GM13976 (cell line): ENCODE data around the gene ZNF771.

ENCODE experiments used
- DNase-seq: peaks from one replicate; pipeline ENCODE4 v3.0.0; 2012; ENCODE audit warnings: low spot score
- CTCF ChIP-seq: IDR thresholded peaks from 2 replicates; pipeline ENCODE4 v1.5.1; 2012; ENCODE audit warnings: borderline replicate concordance, mild to moderate bottlenecking; ENCODE audit not compliant: insufficient read depth; ENCODE audit errors: extremely low read depth, missing control alignments, control extremely low read depth
- in situ Hi-C: fragments of 300-500 bp; cut with MboI; formaldehyde crosslinking; loops from one replicate; pipeline ENCODE4 v1.12.0; 2022; ENCODE audit warnings: low sequenced_read_pairs, mixed read lengths, inconsistent platforms; ENCODE audit not compliant: unreplicated experiment

ZNF771 gene

GRCh38 chr16:30369938-30370455, 37.4 kb upstream of the ZNF771 start:
- DNase-seq: no peak
- no peak for TF ChIP-seq CTCF
- in situ Hi-C loops: no loop called here

DNA sequence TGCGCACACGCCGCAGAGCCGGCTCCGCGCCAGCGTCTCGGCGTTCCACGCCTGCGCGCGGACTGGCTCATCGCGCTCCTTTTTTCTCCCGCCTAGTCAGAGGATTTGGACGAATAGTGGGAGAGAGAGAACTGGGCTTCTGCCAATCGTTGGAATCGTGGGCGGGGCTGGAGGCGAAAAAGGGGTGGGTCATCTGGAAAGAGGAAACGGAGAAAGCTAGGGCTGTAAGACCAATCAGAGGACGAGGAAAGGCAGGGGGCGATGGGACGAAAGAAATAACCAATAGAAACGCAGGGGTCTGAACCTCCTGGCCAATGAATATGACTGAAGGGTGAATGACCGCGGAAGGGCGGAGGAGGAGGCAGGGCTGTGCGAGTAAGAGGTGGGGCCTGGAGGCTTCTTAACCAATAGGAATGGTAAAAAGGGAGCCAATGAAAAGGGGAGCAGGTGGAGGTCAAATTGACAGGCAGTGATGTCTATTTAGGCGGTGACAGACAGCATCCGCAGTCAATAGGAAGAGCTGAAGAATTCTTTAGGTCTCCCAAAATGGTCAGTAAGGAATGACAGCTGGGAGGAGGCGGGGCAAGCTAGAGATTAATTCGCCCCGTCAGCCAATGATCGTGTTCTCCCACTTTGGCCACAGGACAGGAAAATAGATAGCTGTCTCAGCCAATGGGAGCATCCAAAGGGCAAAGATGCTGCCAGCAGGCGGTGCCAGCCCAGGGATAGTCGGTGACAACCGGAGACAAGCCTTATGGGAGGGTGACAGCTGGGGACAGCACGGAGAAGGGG, 36.8 kb upstream of the ZNF771 start, which contains the start of gene TBC1D10B:
TBC1D10B (minus strand) TSS at position 39 of the 792 bp plus-strand sequence. CDS start 311 bp downstream, outside the sequence.
- in situ Hi-C loops: no loop called here
- no peak for TF ChIP-seq CTCF
- peak; percentile 93 for DNase-seq

DNA sequence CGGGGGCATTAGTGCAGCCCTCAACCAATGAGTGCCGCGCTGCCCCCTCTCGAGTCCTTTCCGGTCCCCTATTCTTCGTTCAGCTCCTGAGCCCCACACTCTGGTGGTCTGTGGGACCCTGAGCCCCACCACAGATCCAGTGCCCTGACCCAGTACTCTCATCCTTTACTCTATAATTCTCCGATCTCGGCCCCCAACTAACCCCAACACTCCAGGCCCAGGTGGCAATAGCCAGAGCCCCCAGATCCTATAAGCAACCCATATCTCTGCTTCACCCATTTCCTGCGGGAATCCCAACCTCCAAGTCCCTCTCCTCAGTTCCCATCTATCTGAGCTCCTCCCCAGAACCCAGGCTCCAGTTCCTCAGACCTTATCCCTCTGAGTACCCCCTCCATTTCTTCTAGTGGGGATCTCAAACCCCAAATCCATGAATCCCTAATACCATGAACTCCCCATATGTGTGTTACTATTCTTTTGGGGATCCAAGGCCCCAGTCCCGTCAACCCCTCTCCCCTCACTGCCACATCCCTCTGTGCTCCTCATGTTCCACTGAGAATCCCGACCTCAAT, 36.1 kb upstream of the ZNF771 start:
- DNase-seq: no peak
- in situ Hi-C loops: no loop called here
- TF ChIP-seq CTCF: no peak

DNA sequence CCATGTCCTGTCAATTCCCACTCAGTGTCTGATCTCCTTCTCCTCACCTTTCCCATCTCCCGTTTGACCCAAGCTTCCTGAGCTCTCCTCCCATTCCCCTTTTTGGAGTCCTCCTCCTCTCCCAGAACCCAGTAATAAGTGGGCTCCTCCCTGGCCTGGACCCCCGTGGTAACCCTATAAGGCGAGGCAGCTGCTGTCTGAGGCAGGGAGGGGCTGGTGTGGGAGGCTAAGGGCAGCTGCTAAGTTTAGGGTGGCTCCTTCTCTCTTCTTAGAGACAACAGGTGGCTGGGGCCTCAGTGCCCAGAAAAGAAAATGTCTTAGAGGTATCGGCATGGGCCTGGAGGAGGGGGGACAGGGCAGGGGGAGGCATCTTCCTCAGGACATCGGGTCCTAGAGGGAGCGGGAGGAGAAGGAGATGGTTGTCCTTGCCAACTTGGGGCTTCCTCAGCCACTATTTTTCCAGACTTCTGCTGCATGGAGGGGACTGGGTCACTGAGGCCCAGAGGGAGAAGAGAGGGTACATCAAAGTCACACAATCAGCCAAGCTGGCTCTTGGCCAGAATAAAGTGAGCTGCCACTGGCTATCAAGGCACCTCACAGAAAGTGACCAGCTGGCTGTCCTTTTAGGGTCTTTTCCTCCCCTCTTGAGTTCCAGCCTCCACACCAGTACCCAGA, 35.2 kb upstream of the ZNF771 start:
- in situ Hi-C loops: no loop called here
- DNase-seq: no peak
- no peak for TF ChIP-seq CTCF

- DNase-seq: no peak
- TF ChIP-seq CTCF: no peak
- in situ Hi-C loops: no loop called here
Observed at GRCh38 chr16:30372725-30373124, 34.7 kb upstream of the ZNF771 start.

DNA sequence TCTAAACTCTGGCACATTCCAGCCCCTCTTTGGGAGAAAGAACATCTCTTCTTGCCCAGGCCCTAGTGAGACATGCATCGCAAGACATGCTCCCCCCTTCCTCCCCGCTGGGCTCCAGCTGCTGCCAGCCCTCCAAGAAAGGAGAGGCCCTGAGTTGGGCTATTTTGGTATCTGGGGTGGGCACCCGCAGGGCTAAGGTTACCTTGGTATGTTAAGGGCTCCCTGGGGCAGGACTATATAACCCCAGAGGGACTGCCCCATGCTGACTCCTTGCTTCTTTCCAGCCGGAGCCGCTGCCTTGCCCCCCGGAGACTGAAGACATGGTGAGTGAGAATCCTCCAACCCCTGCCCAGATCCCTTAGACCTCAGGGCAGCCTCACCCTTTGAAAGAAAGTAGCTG, 32.9 kb upstream of the ZNF771 start, which contains the start of gene MYL11:
MYL11 (plus strand) TSS at position 265 of the 400 bp plus-strand sequence; CDS start at position 321, 56 bp downstream.
- in situ Hi-C loops: no loop called here
- DNase-seq: no peak
- no peak for TF ChIP-seq CTCF
